Stimulated activated CD4-positive, alpha-beta T cell treated with anti-CD3 and anti-CD28 coated beads, Interleukin-2, amount 100 ng/mL, for 4 hours (primary cell): ENCODE measurements around the gene DENND4A.

Source experiments
- DNase-seq: peaks from one replicate; pipeline ENCODE4 v3.0.0-alpha.2; 2020; ENCODE audit warnings: low read depth

DENND4A gene

DNA sequence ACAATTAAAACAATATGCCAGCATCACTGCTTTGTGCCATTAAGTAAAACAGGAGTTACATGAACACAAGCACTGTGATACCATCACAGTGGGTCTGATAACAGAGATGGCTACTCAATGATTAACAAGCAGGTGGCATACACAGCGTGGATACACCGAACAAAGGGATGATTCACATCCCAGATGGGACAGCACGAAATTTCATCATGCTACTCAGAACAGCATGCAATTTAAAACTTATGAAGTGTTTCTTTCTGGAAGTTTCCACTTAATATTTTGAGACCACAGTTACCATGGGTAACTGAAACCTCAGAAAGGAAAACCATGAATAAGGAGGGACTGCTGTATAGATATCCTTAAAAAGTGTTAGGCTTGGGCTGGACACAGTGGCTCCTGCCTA is 125.8 kb downstream of the DENND4A start:
- DNase-seq, result no peak

DNA sequence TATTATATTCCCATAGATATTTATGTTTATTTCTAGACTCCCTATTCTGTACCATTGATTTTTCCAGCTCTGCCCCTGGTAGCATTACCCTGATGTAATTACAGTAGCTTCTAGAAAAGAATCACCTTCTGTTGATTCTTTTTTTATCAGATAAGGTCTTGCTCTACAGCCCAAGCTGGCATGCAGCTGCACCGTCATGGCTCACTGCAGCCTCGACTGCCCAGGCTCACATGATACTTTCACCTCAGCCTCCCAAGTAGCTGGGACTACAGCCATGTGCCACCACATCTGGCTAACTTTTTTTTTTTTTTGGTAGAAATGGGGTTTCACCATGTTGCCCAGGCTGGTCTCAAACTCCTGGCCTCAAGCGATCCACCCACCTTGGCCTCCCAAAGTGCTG is 128.6 kb downstream of the DENND4A start:
- DNase-seq, result no peak

DNA sequence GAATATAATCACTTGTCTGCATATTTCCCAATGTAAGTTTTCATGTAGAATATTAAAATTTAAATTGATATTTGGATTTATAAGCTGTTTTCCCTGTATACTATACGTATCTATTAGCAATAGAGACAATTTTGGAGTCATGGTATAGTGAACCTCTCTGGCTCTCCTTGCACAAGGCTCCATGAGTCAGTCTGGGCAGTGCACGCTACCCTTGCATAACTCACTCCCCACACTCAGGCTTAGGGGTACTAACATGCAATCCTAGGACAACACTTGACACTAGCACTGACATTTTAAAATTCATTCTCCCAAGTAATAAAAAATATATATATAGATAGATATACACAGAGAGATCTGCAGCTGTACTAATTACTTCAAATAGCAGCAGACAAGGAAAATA is 131.2 kb downstream of the DENND4A start:
- no peak for DNase-seq

DNA sequence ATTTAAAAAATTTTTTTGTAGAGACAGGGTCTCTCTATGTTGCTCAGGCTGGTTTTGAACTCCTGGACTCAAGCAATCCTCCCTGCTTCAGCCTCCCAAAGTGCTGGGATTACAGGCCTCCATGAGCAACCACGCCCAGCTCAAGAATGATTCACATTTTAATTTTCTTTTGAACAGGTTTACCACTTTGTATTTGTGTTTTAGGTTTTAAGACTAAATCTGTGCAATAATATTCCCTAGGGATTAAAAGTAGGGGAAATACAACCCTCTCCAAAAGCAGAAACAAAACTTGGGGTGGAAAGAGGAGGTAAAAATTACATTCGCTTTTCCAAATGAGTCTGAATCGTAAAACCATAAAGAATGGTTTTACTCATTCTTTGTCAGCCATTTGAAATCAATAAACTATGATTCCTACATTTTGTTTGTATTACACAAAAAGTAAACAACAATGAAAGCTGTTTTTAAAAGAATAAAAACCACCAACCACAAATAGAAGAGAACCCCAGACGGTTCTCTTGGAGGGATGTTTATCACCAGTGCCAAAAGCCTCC is 132.5 kb downstream of the DENND4A start:
- no peak for DNase-seq

DNA sequence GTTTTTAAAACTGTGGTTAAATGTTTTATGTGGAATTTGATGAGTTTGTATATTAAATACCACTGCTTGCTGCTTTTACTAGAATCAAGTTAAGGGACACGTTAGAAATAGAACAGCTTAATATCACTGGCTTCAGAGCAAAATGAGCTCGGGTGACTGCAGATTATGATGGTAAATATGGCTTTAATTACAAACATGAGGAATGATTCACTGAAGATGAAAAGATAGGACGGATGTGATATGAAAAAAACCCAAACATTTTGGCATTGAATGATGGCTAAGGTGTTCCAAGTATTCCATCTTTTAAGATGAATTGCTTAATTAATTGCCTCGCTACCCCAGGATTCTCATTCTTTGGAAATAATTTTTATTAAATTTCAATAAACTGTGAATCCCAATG is 136.6 kb downstream of the DENND4A start:
- no peak for DNase-seq

DNA sequence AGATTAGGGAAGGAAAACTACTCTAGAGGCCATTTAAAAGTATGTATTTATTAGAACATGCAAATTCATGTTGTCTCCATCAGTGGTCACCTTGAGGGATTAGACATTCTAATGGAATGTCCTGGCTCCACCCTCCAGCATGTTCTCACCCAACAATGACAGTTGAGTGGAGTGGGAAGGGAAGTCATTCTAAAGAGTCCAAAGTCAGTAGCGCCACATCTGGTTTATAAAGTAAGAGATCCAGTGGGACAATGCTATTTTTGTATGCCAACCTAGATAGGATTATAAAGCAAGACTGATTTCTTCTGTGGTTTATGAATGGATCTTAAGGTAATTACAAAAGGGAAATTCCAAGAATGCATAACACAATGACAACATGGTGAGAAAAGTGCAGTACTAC is 137.1 kb downstream of the DENND4A start:
- no peak for DNase-seq

DNA sequence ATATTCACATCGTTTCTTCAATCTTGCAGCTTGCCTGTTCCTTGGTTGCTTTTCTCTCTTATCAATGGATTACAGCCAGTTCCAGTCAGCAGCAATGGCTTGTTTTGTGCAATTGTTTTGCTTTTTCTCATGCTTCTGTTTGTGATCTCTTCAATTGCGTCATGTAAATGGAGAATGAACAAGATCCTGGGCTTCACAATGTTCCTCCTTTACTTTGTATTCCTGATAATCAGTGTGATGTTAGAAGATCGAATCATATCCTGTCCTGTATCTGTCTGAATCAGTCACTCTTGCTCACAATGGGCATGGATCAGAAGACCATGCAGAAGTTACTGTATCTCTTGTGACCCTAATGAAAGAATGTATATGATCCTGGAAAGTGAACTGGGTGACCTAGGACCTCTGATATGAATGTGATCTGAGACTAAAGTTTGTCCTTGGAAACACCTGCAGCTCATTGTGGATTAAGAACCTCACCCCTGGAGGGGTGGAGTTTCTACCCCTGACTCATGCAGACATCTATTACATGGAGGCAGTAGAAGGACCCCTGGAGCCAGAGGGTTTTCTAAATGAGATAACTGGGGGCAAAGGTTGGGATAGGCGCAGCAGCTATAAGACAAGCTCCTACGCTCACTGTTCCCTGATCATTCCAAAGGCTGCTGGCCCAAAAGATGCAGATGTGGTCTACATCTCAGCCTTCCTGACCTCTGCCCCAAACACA is 138.1 kb downstream of the DENND4A start:
- no peak for DNase-seq

DNA sequence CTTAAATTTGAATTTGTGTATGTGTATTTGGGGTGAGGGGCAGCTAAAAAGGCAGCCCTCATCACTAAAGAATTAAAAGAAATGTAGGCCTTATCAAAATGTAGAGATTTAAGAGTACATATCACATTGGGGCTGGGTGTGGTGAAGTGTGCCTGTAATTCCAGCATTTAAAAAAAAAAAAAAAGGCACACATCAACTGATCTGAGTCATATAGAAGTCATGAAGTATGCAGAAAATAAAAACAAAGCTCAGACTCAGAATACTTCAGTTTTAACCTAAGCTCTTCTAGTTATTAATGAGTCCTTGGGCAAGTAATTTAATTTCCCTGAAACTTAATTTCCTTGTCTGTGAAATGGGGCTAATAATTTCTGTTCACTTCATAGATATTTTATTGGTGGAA is 138.8 kb downstream of the DENND4A start:
- no peak for DNase-seq

DNA sequence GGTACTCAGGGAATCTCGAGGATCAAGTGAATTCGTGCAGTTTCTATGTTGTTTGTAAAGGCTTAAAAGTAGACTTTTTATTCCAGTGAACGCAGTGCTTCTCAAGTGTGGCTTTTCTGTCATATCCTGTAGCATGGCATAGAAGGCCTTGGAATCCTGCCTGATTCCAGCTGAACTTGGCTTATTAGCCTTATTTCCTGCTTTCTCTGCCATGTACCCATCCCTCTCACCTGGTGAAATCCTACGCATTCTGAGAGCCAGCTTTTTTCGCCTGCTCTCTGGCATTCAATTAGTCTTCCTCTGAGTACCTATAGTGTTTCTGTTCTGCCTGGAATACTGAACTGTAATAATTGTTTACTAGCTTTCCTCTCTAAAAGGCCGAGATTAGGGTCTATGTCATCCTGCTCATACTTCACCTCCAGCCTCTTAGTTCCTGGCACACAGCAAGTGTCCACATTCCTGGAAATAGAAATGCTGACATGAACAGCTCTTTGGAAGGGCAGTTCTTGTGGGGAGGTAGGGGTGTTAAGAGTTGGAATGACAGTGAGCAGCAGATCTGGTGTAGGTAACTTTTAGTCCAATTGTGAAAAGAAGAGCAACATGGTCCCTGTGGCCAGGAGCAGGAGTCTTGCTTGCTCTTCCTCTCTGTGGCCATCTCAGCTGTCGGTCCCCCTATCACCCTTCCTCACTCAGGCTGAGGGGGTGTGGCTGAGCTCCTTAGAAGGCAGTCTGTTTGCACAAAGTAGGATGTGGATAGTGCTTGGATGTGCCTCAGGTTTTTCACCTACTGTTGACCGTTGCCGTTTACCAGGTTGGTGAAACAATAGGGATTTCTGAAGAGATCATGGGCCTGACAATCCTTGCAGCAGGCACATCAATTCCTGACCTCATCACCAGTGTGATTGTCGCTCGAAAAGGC is 140.0 kb downstream of the DENND4A start:
- DNase-seq, result no peak

DNA sequence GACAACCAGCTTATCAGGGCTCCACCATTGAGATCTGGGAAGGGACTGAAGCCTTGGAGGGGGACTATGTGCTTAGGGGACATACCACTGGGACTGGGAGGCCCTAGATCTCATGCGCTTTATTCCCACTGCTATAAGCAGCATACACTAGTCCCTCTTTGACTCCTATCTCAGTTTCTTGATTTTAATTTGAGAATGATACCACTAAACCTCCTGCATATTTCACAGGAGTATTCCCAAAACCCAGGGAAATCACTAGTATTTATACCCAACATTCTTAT is 141.1 kb downstream of the DENND4A start:
- DNase-seq, result no peak

DNA sequence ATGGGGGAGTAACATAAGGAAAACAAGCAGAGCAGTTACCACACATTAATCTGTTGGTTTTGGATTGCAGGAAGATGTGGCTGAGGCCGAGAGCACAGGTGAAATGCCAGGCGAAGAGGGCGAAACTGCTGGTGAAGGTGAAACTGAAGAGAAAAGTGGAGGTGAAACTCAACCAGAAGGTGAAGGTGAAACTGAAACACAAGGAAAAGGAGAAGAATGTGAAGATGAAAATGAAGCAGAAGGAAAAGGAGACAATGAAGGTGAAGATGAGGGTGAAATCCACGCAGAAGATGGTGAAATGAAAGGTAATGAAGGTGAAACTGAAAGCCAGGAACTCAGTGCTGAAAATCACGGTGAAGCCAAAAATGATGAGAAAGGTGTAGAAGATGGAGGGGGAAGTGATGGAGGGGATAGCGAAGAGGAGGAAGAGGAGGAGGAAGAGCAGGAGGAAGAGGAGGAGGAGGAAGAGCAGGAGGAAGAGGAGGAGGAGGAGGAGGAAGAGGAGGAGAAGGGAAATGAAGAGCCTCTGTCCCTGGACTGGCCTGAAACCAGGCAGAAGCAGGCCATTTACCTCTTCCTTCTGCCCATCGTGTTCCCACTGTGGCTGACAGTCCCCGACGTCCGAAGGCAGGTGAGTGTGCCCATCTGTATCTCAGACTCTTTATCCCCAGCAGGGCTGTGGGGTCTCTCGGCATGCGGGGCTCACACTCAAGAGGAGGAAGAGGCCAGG is 141.6 kb downstream of the DENND4A start:
- no peak for DNase-seq

DNA sequence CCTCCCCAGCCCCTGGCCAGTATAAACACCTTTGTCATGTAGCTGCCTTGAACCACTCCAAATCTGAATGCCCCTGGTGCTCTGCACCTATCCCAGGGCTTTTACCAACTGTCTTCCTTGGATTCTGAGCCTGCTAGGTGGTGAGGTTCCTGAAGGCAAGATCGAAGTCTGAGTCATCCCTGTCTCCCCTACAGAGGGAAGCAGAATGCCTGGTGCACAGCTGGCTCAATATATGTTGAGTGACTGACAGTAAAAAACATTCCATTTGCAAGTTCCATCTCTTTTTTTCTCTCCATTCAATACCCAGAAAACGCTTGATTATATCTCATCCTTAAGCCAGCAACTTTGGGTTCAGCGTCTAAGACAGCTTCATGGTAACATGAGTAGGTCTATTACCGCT is 145.6 kb downstream of the DENND4A start:
- DNase-seq, result no peak

DNA sequence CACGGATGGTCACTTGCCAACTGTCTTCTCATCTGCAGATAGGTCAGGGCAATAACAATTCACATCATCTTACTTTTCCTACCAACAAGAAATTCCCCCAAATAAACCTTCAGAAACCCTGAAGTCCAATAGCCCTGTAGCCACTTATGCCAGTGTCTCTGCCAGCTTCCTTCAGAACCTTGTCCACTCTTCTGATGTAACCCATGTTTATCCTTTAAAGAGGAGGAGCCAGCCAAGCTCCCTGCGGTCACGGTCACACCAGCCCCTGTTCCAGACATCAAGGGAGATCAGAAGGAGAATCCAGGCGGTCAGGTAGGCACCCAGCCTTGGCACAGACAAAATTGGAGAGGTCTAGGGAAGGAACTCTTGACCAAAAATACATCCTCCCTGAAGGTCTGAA is 146.7 kb downstream of the DENND4A start:
- DNase-seq, result no peak

DNA sequence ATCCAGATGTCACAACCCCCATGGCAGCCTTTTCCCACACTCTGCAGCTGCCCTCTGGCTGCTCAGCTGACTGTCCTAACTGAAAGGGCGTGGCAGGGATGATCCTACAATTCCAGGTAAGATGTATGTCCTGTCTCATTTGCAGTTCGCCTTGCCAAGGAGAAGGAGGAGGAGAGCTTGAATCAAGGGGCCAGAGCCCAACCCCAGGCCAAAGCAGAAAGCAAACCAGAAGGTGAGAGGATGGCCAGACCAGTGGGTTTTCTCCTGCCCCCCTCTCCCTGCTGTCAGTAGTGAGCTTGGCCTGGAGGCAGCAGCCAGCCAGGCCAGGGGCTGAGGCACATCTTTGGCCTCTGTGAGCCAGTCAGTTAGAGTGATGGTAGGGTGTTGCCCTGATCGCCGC is 147.8 kb downstream of the DENND4A start:
- no peak for DNase-seq

DNA sequence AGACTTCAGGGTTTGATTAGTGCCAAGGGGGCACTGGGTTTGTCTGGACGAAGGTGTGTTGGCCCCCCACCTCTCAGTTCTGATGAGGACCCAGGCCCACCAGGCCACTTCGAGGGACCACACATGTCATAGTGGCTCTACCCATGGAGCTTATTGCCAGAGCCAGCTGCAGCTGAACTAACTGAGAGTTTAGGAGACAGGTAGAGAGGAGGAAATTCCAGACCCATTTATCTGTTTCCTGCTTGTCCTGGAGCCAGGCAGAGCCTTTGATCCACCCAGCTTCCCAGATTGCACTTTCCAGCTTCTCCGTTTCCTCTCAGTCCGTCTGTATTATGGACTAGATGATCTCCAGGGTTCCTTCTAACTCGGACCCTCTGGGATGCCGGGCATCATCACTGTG is 149.5 kb downstream of the DENND4A start:
- DNase-seq, result no peak

DNA sequence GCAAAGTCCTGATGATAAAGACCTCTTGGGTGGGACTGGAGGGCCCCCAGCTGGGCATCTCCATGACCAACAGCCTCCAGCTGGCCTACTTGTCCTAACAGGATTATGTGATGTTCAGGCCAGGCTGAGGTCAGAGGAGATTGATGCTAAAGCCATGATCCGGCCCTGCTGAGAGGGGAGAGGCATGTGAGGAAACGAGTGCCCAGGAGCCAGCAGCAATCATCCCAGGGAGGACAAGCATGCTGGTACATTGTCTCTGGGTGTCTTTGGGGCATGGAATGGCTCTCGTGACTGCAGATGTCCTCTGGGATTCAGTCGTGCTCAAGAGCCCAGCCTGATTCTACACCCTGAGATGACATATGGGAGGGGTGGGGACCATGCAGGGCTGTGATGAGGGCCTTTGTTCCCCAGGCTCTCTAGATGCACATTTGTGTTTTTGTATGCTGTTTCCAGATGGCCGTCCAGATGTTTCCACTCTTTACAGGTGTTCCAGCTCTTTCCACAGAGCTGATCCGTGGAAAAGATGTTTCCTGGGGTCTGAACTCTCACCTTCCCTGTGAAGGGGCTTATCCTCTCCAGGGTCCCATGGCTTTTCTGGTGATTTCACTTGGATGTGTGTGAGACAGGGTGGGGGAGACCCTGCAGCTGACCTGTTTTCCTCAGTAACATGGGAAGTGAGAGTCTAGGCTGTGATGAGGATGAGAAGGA is 150.2 kb downstream of the DENND4A start:
- DNase-seq, result no peak

DNA sequence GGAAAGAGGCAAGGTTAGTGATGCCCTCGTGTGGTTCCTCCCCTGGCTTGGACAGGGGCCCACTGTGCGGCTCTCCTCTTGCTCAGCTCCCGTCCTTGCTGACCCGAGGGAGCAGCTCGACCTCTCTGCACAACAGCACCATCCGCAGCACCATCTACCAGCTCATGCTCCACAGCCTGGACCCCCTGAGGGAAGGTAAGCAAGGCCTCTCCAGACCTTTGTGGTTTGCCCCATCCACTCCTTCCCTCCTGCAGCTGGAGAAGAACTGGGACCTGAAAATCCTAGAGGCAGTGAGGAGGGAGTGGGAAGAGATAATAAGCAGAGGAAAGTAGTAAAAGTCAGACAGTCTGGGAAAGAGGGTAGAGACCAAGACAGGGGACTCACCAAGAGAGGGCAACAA is 152.6 kb downstream of the DENND4A start:
- DNase-seq, result no peak

DNA sequence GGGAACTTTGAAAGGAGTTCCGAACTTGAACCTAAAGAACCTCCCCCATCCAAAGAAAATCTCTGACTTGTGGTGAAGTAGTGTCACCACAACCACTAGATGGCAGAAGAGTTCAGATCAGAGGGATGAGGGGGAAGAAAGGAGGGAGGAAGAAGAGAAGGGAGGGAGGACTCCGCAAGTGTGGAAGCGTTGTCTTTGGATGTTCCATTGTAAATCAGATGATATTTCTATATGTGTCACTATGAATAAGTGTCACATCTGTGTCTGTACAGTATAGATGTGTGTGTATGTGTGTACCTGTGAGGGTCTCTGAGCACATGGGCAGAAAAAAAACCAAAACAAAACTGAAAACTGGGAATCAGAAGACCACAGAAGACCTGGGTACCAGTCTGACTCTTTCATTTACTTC is 153.4 kb downstream of the DENND4A start:
- peak; percentile 9 for DNase-seq

DNA sequence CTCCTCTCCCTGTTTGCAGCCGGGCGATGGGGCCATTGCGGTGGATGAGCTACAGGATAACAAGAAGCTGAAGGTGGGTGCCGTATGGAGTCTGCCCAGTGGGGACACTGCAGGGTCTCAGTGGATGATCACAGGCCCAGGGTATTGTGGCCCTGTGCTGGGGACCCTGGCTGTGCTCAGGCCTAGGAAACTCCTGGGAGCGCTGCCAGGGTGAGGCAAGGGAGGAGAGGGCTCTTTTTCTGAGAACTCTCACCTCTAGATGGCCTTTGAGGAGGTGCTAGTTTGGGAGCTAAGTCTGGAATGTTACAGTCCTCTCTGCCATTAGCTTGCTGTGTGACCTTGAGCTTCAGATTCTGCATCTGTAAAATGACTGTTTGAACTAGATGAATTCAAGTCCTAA is 154.0 kb downstream of the DENND4A start:
- DNase-seq, result no peak

DNA sequence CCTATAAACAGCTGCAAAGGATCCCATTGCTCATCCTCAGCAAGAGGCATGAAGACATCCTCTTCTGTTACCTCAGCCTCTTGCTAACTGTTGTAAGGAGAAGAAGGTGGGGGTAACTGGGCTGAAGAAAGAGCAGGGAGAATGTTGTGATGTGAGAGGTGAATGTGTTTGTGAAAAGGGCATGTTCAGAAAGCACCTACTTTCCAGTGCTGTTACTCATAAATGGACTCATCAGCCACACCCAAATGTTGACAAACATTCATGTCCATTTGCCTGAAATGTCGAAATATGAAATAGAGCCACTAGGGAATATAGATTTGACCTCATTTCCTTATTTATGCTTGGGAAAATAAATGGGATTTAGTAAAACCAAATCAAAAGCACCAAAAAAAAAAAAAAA is 157.7 kb downstream of the DENND4A start:
- no peak for DNase-seq

DNA sequence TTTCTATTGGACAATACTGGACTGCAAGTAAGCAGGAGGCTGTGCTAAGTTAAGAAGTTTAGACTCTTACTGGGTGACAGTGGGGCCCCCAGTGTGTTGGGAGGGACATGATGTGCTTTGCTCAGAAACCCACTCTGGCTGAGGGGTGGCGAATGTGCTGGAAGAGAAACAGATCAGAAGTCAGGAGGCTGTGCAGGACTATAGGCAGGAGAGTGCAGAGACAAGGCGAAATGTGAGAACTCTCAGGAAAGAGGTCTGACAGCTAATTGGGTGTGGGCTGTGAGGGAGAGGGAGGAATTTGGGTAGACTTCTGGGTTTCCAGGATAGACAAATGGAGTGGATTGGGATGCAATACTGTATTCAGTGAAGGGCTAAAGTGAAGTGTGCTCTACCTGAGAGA is 158.3 kb downstream of the DENND4A start:
- no peak for DNase-seq

DNA sequence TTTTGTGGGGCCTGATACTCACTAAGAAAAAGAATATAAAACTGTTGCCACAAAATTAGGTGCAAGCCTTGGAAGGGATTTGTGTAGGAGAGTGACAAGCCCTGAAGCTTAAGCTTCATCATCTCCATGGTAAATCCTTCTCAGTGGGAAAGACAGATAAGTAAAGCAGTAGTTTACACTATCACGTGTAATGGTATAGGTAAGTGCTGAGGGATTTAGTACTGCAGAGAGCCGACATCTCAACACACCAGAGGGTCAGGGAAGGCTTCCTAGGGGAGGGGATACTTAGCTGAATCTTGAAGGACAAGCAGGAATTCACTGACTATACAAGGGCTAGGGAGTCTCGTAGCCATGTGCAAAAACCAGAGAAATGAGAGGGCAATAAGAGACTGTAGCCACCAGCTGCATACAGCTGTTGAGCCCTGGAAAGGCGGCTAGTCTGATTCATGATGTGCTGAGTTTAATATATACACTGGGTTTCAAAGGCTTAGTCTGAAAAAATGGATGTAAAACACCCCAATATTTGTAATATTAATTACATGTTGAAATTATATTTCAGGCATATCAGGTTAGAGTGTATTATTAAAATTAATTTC is 159.2 kb downstream of the DENND4A start:
- DNase-seq, result no peak
